Skeletal muscle satellite cell (primary cell): ENCODE measurements around the gene PGK1. TPM values are rescaled to one million over a fixed set of nuclear protein-coding genes. Genes with fewer than 3 reads are reported as not detected.
"Not testable (repeated sequence)": the region's sequence is repeated elsewhere in the genome, so short reads cannot be mapped to it uniquely, and the experiment has no call there.

ENCODE experiments used
- H3K27me3 ChIP-seq: 2 replicates; pipeline ENCODE4 v1.7.0; 2013; ENCODE audit warnings: low read length; ENCODE audit not compliant: control insufficient read depth, insufficient read depth
- H3K36me3 ChIP-seq: 2 replicates; pipeline ENCODE4 v1.7.0; 2013; ENCODE audit warnings: mild to moderate bottlenecking, control low read depth, low read length; ENCODE audit not compliant: insufficient read depth
- H3K4me1 ChIP-seq: 2 replicates; pipeline ENCODE4 v1.7.0; 2013; ENCODE audit warnings: low read length; ENCODE audit not compliant: control insufficient read depth, insufficient read depth
- H3K4me2 ChIP-seq: 2 replicates; pipeline ENCODE4 v1.7.0; 2013; ENCODE audit warnings: mild to moderate bottlenecking, low read length
- H3K4me3 ChIP-seq: 2 replicates; pipeline ENCODE4 v1.7.0; 2013; ENCODE audit warnings: low read length
- H3K9ac ChIP-seq: 2 replicates; pipeline ENCODE4 v1.7.0; 2013; ENCODE audit warnings: mild to moderate bottlenecking, low read depth, low read length, moderate library complexity
- H3K9me3 ChIP-seq: replicated peaks from 2 replicates; pipeline ENCODE4 v1.7.0; 2013; ENCODE audit warnings: mild to moderate bottlenecking, control low read depth, low read length
- total RNA-seq: library from RNA; depleted of rRNA; stranded (reverse); fragments of >200 nt; gene quantifications from 2 replicates; pipeline ENCODE4 v1.2.3, GENCODE V29; 2012; rRNA removed

The PGK1 gene
- 526 and 576 TPM in 2 replicates for total RNA-seq

- Histone ChIP-seq H3K4me3 (peak within 1 kb of the TSS; percentile 97), H3K27me3 (no peaks in the 10 kb centered on the region), H3K9ac (peak within 1 kb of the TSS; percentile 98), H3K4me1 (peaks cover 23% of the 10 kb centered on the region), H3K9me3 (no peaks in the 10 kb centered on the region), H3K36me3 (peaks cover 5% of the 10 kb centered on the region), H3K4me2 (peak within 1 kb of the TSS; percentile 80)
These were observed at the start of gene PGK1 for GRCh38 chrX:78103623-78104446. Gene PGK1, plus strand, starts transcription at chrX:78104248. Its CDS starts 93 bp downstream, at chrX:78104341.

GRCh38 chrX:78063687-78064086 is 40.4 kb upstream of the PGK1 start:
- H3K4me1 ChIP-seq, result peaks cover 5% of the 10 kb centered on the region
- no peak overlapping the region for H3K4me3 ChIP-seq
- no peaks in the 10 kb centered on the region for H3K9me3 ChIP-seq

GRCh38 chrX:78064152-78064551 is 39.9 kb upstream of the PGK1 start:
- Histone ChIP-seq H3K27me3 (no peaks in the 10 kb centered on the region), H3K4me1 (peaks cover 5% of the 10 kb centered on the region), H3K4me2 (no peak overlapping the region), H3K9me3 (no peaks in the 10 kb centered on the region), H3K9ac (no peak overlapping the region), H3K36me3 (no peaks in the 10 kb centered on the region), H3K4me3 (no peak overlapping the region)

More at GRCh38 chrX:78063687-78064086, 40.4 kb upstream of the PGK1 start:
- Histone ChIP-seq H3K4me2 (no peak overlapping the region), H3K9ac (no peak overlapping the region), H3K27me3 (no peaks in the 10 kb centered on the region), H3K36me3 (no peaks in the 10 kb centered on the region)

GRCh38 chrX:78064698-78065601 is 39.1 kb upstream of the PGK1 start:
- H3K4me1 ChIP-seq, H3K9ac ChIP-seq, H3K9me3 ChIP-seq, H3K4me3 ChIP-seq, H3K36me3 ChIP-seq, H3K27me3 ChIP-seq, H3K4me2 ChIP-seq: not testable (repeated sequence)

GRCh38 chrX:78066110-78066509 is 37.9 kb upstream of the PGK1 start:
- H3K9ac ChIP-seq, result no peak overlapping the region
- no peaks in the 10 kb centered on the region for H3K36me3 ChIP-seq
- H3K9me3 ChIP-seq, result no peaks in the 10 kb centered on the region

GRCh38 chrX:78071331-78071730 is 32.7 kb upstream of the PGK1 start:
- Histone ChIP-seq H3K36me3 (no peaks in the 10 kb centered on the region), H3K4me3 (no peak overlapping the region), H3K4me1 (no peaks in the 10 kb centered on the region), H3K9me3 (no peaks in the 10 kb centered on the region), H3K9ac (no peak overlapping the region), H3K27me3 (no peaks in the 10 kb centered on the region), H3K4me2 (no peak overlapping the region)

More at GRCh38 chrX:78066110-78066509, 37.9 kb upstream of the PGK1 start:
- H3K4me1 ChIP-seq, result peaks cover 5% of the 10 kb centered on the region
- H3K4me3 ChIP-seq, result no peak overlapping the region
- H3K27me3 ChIP-seq, result no peaks in the 10 kb centered on the region
- H3K4me2 ChIP-seq, result no peak overlapping the region

GRCh38 chrX:78073147-78074077 is 30.6 kb upstream of the PGK1 start:
- H3K4me3 ChIP-seq, H3K36me3 ChIP-seq, H3K9me3 ChIP-seq, H3K27me3 ChIP-seq, H3K4me1 ChIP-seq, H3K4me2 ChIP-seq, H3K9ac ChIP-seq: not testable (repeated sequence)

GRCh38 chrX:78074088-78074487 is 30.0 kb upstream of the PGK1 start:
- no peaks in the 10 kb centered on the region for H3K36me3 ChIP-seq
- no peaks in the 10 kb centered on the region for H3K27me3 ChIP-seq
- no peak overlapping the region for H3K4me2 ChIP-seq
- no peak overlapping the region for H3K4me3 ChIP-seq
- no peaks in the 10 kb centered on the region for H3K9me3 ChIP-seq
- no peak overlapping the region for H3K9ac ChIP-seq
- no peaks in the 10 kb centered on the region for H3K4me1 ChIP-seq

GRCh38 chrX:78075787-78076389 is 28.2 kb upstream of the PGK1 start:
- Histone ChIP-seq H3K4me1 (no peaks in the 10 kb centered on the region), H3K36me3 (no peaks in the 10 kb centered on the region), H3K4me2 (no peak overlapping the region), H3K9me3 (no peaks in the 10 kb centered on the region), H3K9ac (no peak overlapping the region), H3K4me3 (no peak overlapping the region), H3K27me3 (no peaks in the 10 kb centered on the region)

GRCh38 chrX:78081413-78081812 is 22.6 kb upstream of the PGK1 start:
- not testable (repeated sequence) for H3K9me3 ChIP-seq, H3K36me3 ChIP-seq, H3K4me1 ChIP-seq, H3K9ac ChIP-seq, H3K4me2 ChIP-seq, H3K4me3 ChIP-seq, H3K27me3 ChIP-seq
